HG03457 (cell line): ENCODE results near the gene NEK7.
"Not testable (repeated sequence)": the region's sequence is repeated elsewhere in the genome, so short reads cannot be mapped to it uniquely, and the experiment has no call there.

Experiments
- ATAC-seq: cut with Tn5 transposase; IDR thresholded peaks from one replicate; pipeline ENCODE4 v1.9.1; 2021; ENCODE audit warnings: moderate number of reproducible peaks; ENCODE audit not compliant: unreplicated experiment

Gene NEK7

GRCh38 chr1:198168227-198168626, 11.4 kb downstream of the NEK7 start:
- ATAC-seq, result no peak

- no peak for ATAC-seq
Observed at GRCh38 chr1:198169672-198170071, 12.9 kb downstream of the NEK7 start.

- no peak for ATAC-seq
Observed at GRCh38 chr1:198171667-198172540, 15.1 kb downstream of the NEK7 start.

- no peak for ATAC-seq
Observed at GRCh38 chr1:198173832-198174231, 17.0 kb downstream of the NEK7 start.

- no peak for ATAC-seq
Observed at GRCh38 chr1:198174297-198174696, 17.5 kb downstream of the NEK7 start.

- peak; percentile 80 for ATAC-seq
Observed at GRCh38 chr1:198175423-198176170, 18.8 kb downstream of the NEK7 start.

GRCh38 chr1:198176179-198176578, 19.4 kb downstream of the NEK7 start:
- ATAC-seq, result no peak

- no peak for ATAC-seq
Observed at GRCh38 chr1:198177546-198177945, 20.7 kb downstream of the NEK7 start.

GRCh38 chr1:198178615-198179014, 21.8 kb downstream of the NEK7 start:
- ATAC-seq, result no peak

- no peak for ATAC-seq
Observed at GRCh38 chr1:198179556-198179981, 22.8 kb downstream of the NEK7 start.

- ATAC-seq, result no peak
Observed at GRCh38 chr1:198183605-198184004, 26.8 kb downstream of the NEK7 start.

GRCh38 chr1:198184516-198184915, 27.7 kb downstream of the NEK7 start:
- ATAC-seq, result no peak

- ATAC-seq, result no peak
Observed at GRCh38 chr1:198185146-198185545, 28.3 kb downstream of the NEK7 start.

GRCh38 chr1:198185759-198186158, 29.0 kb downstream of the NEK7 start:
- ATAC-seq, result no peak

- no peak for ATAC-seq
Observed at GRCh38 chr1:198186916-198187580, 30.2 kb downstream of the NEK7 start.

- no peak for ATAC-seq
Observed at GRCh38 chr1:198187973-198188588, 31.3 kb downstream of the NEK7 start.

- no peak for ATAC-seq
Observed at GRCh38 chr1:198191117-198191516, 34.3 kb downstream of the NEK7 start.

- ATAC-seq, result not testable (repeated sequence)
Observed at GRCh38 chr1:198193871-198194270, 37.1 kb downstream of the NEK7 start.

- no peak for ATAC-seq
Observed at GRCh38 chr1:198196630-198197029, 39.8 kb downstream of the NEK7 start.

GRCh38 chr1:198197285-198197684, 40.5 kb downstream of the NEK7 start:
- ATAC-seq, result no peak

- ATAC-seq, result no peak
Observed at GRCh38 chr1:198199105-198199504, 42.3 kb downstream of the NEK7 start.
